ENCODE data around the gene MLLT11.
"Not testable (repeated sequence)": the region's sequence is repeated elsewhere in the genome, so short reads cannot be mapped to it uniquely, and the experiment has no call there.

The MLLT11 gene

DNA sequence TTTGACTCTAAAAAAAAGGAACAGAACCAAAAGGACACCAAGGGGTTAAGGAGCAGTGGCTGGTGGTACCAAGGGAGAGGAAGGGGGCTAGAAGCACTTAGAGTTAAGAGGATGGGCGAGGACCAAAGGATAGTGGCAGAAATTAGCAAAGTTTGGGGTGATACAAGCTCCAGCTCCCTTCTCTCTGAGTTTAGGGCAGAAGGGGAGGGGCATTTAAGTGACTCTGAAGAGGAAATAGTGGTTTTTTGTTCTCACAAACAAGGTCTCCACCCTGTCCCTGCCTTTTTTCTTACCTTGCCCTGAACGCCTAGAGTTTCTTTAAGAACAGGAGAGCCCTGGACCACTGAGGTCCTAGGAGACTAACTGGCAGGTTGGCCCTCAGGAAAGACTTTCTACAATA is 4.0 kb upstream of the MLLT11 start:
- DNase-seq (ENCODE audit: low read depth) = no peak

DNA sequence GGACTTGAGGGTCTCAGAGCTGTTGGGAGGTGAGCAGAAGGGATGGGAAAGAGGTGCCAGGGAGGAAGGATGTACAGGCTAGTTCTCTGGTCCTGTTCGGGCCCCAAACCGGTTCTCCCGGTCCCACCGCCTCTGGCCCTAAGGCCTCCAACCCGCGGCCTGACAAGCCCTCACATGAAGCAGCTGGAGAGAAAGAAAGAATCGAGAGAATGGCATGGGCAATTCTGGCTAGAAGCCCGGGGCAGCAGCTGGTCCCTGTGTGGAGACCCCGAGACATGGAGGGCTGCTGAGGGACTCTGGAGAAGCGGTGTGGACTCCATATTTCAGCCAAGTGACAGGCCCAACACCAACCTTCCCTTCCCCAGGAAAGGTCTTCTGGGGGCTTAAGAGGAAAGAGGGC is 1.5 kb upstream of the MLLT11 start:
- DNase-seq (ENCODE audit: low read depth) = no peak

DNA sequence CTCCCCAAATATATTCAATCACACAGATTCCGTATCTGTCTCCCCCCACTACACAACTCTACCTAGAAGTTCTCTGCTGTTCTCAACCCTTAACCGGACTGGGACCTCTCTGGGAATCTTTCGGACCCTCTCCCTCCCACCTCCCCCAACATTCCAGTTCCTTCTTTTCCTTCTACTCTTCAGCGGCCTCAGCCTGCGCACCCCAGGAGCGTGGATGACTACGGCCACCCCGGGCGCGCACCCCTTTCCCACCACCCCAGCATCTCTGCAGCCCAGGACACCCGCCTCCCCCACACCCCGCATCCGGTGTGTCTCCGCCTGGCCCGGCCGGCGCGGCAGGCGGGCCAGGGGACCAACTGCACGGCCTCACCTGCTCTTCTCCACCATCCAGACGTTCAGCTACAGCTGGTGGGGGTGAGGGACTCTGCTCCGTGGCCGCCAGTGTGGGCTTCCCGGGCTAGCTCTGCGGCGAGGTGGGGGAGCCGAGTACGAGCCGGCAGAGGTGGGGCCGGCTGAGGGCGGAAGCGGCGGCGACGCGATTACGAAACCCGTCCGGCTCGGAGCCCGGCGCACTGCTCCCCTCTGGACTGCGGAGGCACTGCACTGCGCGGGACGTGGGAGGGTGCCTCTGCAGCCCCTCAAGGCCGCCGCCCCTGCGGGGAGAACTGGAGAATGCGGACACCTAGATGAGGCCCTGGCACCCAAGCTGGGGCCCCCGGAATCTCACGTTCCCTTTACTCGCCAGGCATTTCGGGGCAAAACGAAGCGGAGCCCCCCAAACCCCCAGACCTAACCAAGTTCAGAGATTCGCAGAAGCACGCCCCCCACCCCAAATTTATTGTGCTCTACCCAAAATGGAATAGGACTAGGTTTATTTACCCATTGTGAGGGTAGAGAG is 839 bp upstream of the MLLT11 start, which contains the start of gene CDC42SE1:
Gene CDC42SE1 (minus strand): TSS at position 514 of the 898 bp plus-strand sequence. CDS start 3,892 bp downstream, outside the sequence.
- DNase-seq (ENCODE audit: low read depth) = peak; percentile 72

DNA sequence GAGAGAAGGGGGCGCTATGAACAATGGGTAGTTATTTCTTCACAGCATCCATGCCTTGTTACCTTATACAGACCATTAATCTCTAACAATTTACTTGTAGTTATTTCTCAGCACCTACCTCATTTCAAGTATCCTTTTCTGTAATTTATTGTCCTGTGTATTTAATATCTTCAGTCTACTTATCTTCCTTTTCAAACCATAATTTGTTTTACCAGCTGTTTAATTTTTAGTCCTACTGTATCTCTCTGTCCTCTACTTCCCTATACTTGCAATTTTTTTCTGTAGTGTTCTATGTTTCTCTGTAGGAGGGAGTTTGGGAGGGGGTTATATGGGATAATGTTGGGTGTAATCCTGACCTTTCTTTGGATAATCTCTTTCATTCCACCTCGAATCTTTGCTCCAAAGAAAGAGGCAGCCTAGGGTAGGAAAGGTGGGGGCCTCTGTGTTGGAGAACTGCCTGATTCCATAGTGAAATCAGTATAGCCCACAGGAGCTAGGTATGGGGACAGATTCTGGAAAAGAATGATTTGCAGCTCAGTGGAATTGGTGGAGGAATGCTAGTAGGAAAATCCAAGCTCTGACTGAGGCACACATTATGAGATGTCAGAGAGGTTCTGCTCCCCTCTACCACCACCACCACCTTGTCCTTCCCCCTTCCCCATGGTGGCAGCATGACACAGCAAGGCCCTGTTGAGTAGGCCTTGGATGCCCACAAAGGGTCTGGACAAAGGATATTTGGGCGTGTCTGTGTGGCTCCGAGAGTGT is 642 bp downstream of the MLLT11 start:
- DNase-seq (ENCODE audit: low read depth) = no peak

DNA sequence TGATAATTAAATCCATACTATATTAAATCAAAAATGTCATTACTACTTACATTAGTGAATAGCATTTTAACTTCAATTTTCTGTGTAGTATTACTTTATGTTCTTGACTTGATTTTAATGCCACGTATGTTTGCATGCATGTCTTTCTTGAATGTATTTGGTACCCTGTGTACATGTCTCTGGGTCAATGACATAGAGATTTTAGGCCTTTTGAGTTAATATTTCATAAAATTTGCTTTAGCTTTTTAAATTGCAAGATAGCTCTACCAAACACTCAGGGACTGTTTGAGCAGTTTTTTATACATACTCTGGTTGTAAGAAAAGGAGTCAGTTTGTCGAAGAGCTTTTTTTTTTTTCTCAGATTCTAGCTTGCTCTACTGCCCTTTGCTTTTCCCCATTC is 1.5 kb downstream of the MLLT11 start:
- no peak for DNase-seq (ENCODE audit: low read depth)

DNA sequence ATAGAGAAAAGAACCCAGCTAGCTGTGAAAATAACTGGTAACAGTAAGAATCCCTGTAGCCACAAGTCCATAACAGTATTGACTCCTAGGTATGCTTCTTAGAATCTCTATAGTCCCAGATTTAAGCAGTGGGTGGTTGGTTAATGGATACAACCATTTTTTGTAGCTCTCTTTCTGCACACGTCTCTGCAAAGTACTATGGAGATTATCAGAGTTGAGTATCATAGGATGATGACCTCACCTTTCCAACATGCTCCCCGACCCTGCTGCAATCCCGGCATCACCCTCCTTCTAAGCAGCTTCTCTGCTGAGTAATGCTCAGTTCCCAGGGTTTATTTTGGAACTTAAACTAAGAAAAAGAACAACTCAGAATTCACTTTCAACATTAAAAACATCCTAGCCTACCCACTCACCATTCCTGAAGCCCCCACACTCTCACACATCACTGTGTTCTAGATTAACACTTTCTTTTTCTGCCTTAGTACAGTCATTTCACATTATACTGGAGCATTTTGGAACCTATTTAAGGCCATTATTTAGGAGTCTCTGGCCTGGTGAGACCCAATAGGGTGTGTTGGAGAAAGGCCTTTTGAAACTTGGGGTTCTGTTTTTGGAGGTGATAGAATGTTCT is 2.7 kb downstream of the MLLT11 start:
- no peak for DNase-seq (ENCODE audit: low read depth)

DNA sequence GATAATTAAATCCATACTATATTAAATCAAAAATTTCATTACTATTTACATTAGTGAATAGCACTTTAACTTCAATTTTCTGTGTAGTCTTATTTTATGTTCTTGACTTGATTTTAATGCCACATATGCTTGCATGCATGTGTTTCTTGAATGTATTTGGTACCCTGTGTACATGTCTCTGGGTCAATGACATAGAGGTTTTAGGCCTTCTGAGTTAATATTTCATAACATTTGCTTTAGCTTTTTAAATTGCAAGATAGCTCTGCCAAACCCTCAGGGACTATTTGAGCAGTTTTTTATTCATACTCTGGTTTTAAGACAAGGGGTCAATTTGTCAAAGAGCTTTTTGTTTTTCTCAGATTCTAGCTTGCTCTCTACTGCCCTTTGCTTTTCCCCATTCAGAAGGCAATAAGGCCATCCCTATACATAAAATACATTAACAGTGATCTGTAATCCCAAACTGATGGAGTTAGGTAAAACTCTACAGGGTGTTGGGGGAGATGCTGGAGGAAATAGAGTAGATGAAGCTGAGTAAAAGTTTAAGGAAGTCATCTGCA is 5.0 kb downstream of the MLLT11 start:
- no peak for DNase-seq (ENCODE audit: low read depth)

DNA sequence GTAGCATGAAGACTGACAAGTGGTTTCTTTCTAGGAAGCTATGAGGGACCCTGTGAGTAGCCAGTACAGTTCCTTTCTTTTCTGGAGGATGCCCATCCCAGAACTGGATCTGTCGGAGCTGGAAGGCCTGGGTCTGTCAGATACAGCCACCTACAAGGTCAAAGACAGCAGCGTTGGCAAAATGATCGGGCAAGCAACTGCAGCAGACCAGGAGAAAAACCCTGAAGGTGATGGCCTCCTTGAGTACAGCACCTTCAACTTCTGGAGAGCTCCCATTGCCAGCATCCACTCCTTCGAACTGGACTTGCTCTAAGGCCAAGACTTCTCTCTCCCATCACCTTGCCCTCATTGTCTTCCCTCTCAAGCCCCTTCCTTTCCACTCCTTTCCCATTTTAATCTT is 7.0 kb downstream of the MLLT11 start:
- DNase-seq (ENCODE audit: low read depth) = no peak

DNA sequence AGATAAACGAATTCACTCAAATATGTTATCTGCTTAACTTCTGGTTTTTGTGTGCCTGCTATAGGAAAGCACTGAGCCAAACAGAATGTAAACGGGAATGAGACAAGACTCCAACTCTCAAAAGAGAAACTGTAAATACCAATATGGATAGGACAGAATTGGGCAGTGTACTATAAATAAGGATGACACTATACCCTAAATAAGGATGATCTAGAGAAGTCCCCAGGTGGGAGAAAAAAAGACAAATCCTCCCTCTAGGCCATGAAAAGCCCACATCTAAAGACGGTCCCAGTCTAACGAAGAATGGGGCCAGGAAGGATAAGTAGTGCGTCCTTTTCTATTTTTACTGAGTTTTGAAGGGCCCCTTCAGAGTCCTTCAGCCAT is 8.9 kb downstream of the MLLT11 start:
- DNase-seq (ENCODE audit: low read depth) = no peak

DNA sequence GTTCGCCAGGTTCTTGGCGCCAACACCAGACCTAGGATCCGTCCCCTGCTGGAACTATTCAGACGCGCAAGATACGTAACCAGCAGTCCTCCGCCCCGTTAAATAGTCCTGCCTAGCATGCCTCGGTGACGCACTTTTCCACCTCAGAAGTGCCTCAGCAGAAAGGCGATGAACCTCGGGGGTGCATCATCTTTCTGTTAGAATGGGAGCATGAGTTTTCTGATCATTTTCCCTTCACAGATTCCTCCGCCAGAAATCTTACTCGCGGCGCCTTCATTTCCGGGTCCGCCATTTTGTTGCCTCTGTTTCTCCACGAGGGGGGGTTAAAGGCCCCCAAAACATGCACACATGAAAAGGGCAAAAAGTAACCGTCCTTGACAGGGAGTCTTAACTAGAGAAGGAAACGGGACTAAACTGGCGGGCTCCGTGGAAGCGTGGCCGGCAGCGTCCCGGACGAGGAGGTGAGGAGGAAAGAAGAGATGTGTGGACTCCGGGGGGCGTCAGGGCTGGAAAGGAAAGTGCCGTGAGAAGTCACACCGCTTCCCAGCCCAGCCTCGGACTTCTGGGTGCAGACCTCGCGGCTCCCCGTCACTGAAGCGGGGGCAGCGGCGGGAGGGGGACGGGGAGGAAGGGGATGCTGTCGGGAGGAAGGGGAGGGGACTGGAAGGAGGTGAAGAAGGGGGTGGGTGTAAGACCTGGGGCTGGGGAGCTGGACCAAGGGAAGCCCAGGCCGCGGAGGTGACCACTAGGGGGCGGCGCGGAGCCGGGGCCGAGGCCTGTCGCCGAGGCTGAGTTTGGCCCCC is 10.5 kb downstream of the MLLT11 start, which contains the start of gene GABPB2:
Gene GABPB2 (plus strand): TSS at position 288 of the 803 bp plus-strand sequence. CDS start 17,429 bp downstream, outside the sequence.
- peak; percentile 79 for DNase-seq (ENCODE audit: low read depth)

DNA sequence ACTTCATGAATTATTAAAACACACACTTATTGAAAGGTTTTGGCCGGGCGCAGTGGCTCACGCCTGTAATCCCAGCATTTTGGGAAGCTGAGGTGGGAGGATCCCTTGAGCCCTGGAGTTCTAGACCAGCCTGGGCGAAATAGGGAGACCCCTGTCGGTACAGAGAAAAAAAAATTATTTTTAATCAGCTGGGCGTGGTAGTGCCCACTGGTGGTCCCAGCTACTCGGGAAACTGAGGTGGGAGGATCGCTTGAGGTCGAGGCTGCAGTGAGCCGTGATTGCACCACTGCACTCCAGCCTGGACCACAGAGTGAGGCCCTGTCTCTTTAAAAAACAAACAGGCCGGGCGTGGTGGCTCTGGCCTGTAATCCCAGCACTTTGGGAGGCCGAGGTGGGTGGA is 12.0 kb downstream of the MLLT11 start:
- no peak for DNase-seq (ENCODE audit: low read depth)

DNA sequence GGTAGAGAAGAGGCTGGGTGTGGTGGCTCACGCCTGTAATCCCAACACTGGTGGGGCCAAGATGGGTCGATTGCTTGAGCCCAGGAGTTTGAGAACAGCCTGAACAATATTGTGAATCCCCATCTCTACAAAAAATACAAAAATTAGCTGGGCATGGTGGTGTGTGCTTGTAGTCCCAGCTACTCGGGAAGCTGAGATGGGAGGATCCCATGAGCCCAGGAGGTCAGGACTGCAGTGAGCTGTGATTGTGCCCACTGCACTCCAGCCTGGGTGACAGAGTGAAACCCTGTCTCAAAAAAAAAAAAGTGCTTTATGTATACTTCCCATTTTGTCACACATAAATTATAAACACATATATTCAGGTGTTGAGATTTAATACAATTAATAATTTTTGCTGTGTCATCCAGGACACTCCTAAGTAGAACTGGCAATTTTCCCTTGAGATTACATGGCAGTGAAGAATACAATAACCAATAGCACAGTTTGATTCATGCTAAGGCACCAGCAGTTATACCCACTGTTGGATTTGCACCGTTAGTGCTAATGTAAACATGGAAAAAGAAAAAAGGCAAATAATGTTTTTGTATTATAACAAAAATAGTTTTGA is 25.9 kb downstream of the MLLT11 start:
- no peak for DNase-seq (ENCODE audit: low read depth)

DNA sequence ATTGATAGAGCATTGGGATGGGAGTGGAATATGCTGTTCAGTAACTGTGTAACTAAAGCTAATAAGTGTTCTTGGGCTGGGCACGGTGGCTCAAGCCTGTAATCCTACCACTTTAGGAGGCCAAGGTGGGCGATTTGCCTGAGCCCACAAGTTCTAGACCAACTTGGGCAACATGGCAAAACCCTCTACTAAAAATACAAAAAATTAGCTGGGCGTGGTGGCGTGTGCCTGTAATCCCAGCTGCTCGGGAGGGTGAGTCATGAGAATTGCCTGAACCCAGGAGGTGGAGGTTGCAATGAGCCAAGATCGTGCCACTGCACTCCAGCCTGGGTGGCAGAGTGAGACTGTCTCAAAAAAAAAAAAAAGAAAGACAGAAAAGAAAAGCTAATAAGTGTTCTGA is 37.2 kb downstream of the MLLT11 start:
- DNase-seq (ENCODE audit: low read depth) = not testable (repeated sequence)

DNA sequence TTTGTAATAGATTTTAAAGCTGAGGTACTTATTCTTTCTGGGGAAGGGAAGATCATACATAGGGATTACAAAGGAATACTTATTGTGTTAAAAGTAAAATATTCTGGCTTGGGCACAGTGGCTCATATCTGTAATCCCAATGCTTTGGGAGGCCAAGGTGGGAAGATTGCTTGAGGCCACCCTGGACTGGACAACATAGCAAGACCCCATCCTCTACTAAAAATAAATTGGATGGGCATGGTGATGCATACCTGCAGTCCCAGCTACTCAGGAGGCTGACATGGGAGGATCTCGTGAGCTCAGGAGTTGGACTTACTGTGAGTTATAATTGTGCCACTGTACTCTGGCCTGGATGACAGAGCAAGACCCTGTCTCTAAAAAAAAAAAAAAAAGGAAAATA is 37.9 kb downstream of the MLLT11 start:
- no peak for DNase-seq (ENCODE audit: low read depth)

DNA sequence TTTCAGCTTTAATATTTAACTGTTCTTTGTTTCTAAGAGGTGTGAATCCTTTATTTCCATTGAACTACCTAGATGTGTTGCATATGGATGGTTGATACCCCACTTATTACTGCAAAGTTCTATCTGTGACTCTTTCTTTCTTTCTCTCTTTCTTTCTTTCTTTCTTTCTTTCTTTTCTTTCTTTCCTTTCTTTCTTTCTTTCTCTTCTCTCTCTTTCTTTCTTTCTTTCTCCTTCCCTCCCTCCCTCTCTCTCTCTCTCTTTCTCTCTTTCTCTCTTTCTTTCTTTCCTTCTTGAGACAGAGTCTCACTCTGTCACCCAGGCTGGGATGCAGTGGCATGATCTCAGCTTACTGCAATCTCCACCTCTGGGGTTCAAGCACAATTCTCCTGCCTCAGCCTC is 44.4 kb downstream of the MLLT11 start:
- DNase-seq (ENCODE audit: low read depth) = no peak

DNA sequence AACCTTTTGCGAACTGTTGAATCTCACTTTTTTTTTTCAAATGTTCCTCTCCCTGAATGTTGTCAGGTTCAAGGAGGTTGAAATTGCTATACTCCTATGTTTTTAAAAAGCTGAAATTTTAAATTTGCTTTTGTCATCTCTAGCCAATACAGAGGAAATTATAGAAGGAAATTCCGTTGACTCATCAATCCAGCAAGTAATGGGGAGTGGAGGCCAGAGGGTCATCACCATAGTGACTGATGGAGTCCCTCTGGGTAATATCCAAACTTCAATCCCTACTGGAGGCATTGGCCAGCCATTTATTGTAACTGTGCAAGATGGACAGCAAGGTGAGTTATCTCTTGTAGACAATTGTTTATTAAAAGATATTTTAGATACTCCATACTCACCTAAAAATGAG is 46.7 kb downstream of the MLLT11 start:
- DNase-seq (ENCODE audit: low read depth) = no peak

DNA sequence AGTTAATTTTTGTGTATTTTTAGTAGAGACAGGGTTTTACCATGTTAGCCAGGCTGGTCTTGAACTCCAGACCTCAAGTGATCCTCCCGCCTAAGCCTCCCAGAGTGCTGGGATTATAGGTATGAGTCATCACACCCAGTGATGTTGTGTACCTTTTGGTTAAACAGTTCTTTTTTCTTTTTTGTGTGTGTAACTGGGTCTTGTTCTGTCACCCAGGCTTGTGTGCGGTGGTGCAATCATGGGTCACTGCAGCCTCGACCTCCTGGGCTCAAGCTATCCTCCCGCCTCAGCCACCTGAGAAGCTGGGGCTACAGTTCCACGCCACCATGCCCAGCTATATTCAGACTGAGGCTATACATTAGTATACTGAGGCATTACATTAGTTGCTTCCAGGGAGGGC is 48.1 kb downstream of the MLLT11 start:
- DNase-seq (ENCODE audit: low read depth) = no peak

DNA sequence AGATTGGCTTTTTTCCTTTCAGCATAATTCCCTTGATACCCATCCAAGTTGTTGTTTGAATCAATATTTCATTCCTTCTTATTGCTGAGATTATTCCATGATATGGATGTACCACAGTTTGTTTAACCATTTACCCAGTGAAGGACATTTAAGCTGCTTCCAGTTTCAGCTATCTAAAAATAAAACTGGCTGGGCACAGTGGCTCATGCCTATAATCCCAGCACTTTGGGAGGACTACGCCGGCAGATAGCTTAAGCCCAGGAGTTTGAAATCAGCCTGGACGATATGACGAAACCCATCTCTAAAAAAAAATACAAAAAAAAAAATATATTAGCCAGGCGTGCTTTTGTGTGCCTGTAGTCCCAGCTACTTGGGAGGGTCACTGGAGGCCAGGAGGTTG is 53.7 kb downstream of the MLLT11 start:
- DNase-seq (ENCODE audit: low read depth) = no peak
